ENCODE results near the gene PLXNA2. TPM values are rescaled to one million over a fixed set of nuclear protein-coding genes. Genes with fewer than 3 reads are reported as not detected.

The PLXNA2 gene
- total and polyA plus RNA-seq, 2 donors, result 1.9 to 5.6 TPM

- H3K9me3 ChIP-seq (ENCODE audit: control insufficient read depth in 2 of 2, insufficient read depth in 1 of 2, low read length in 1 of 2), result no peaks in the 10 kb centered on the region
- H3K4me3 ChIP-seq (ENCODE audit: low read length in 2 of 2), result no peak overlapping the region
- no peaks in the 10 kb centered on the region for H3K27me3 ChIP-seq (ENCODE audit: control insufficient read depth in 2 of 2, insufficient read depth in 1 of 2, low read length in 1 of 2)
- H3K4me1 ChIP-seq (ENCODE audit: control insufficient read depth in 2 of 2, insufficient read depth in 2 of 2, low read length in 2 of 2), result no peaks in the 10 kb centered on the region
- no peak for DNase-seq (ENCODE audit: low read depth in 6 of 9, low spot score in 9 of 9)
- WGBS, result 93% methylated on average over 3 of the region's 3 CpGs
- no peak overlapping the region for H3K27ac ChIP-seq (ENCODE audit: low read depth in 1 of 2, low read length in 1 of 2)
- H3K36me3 ChIP-seq (ENCODE audit: control insufficient read depth in 2 of 2, insufficient read depth in 2 of 2, low read length in 1 of 2), result no peaks in the 10 kb centered on the region
These were observed 244.8 kb downstream of the PLXNA2 start for GRCh38 chr1:207999274-207999915.

- H3K36me3 ChIP-seq (ENCODE audit: control insufficient read depth in 2 of 2, insufficient read depth in 2 of 2, low read length in 1 of 2), result no peaks in the 10 kb centered on the region
- WGBS, result 98% methylated on average over 2 of the region's 2 CpGs
- DNase-seq (ENCODE audit: low read depth in 6 of 9, low spot score in 9 of 9), result no peak
- no peaks in the 10 kb centered on the region for H3K27me3 ChIP-seq (ENCODE audit: control insufficient read depth in 2 of 2, insufficient read depth in 1 of 2, low read length in 1 of 2)
- no peaks in the 10 kb centered on the region for H3K4me1 ChIP-seq (ENCODE audit: control insufficient read depth in 2 of 2, insufficient read depth in 2 of 2, low read length in 2 of 2)
- no peak overlapping the region for H3K27ac ChIP-seq (ENCODE audit: low read depth in 1 of 2, low read length in 1 of 2)
- H3K4me3 ChIP-seq (ENCODE audit: low read length in 2 of 2), result no peak overlapping the region
- H3K9me3 ChIP-seq (ENCODE audit: control insufficient read depth in 2 of 2, insufficient read depth in 1 of 2, low read length in 1 of 2), result no peaks in the 10 kb centered on the region
These were observed 245.5 kb downstream of the PLXNA2 start for GRCh38 chr1:207998691-207999090.

- 61% methylated on average over 9 of the region's 9 CpGs for WGBS
- H3K27me3 ChIP-seq (ENCODE audit: control insufficient read depth in 2 of 2, insufficient read depth in 1 of 2, low read length in 1 of 2), result no peaks in the 10 kb centered on the region
- no peaks in the 10 kb centered on the region for H3K4me1 ChIP-seq (ENCODE audit: control insufficient read depth in 2 of 2, insufficient read depth in 2 of 2, low read length in 2 of 2)
- DNase-seq (ENCODE audit: low read depth in 6 of 9, low spot score in 9 of 9), result peak in 8 of 9 donors; percentile 39 to 70 (median 48)
- no peaks in the 10 kb centered on the region for H3K9me3 ChIP-seq (ENCODE audit: control insufficient read depth in 2 of 2, insufficient read depth in 1 of 2, low read length in 1 of 2)
- no peaks in the 10 kb centered on the region for H3K36me3 ChIP-seq (ENCODE audit: control insufficient read depth in 2 of 2, insufficient read depth in 2 of 2, low read length in 1 of 2)
- no peak overlapping the region for H3K27ac ChIP-seq (ENCODE audit: low read depth in 1 of 2, low read length in 1 of 2)
- no peak overlapping the region for H3K4me3 ChIP-seq (ENCODE audit: low read length in 2 of 2)
These were observed 246.5 kb downstream of the PLXNA2 start for GRCh38 chr1:207997486-207998268.

GRCh38 chr1:207996636-207997035 lies 247.5 kb downstream of the PLXNA2 start:
- Histone ChIP-seq H3K4me3 (ENCODE audit: low read length in 2 of 2) (no peak overlapping the region), H3K36me3 (ENCODE audit: control insufficient read depth in 2 of 2, insufficient read depth in 2 of 2, low read length in 1 of 2) (no peaks in the 10 kb centered on the region)
- DNase-seq (ENCODE audit: low read depth in 6 of 9, low spot score in 9 of 9), result no peak

GRCh38 chr1:207995576-207995975 lies 248.6 kb downstream of the PLXNA2 start:
- H3K4me1 ChIP-seq (ENCODE audit: control insufficient read depth in 2 of 2, insufficient read depth in 2 of 2, low read length in 2 of 2), result no peaks in the 10 kb centered on the region
- H3K9me3 ChIP-seq (ENCODE audit: control insufficient read depth in 2 of 2, insufficient read depth in 1 of 2, low read length in 1 of 2), result no peaks in the 10 kb centered on the region
- 93% methylated on average over 4 of the region's 4 CpGs for WGBS
- no peak overlapping the region for H3K4me3 ChIP-seq (ENCODE audit: low read length in 2 of 2)
- H3K27ac ChIP-seq (ENCODE audit: low read depth in 1 of 2, low read length in 1 of 2), result no peak overlapping the region
- no peaks in the 10 kb centered on the region for H3K27me3 ChIP-seq (ENCODE audit: control insufficient read depth in 2 of 2, insufficient read depth in 1 of 2, low read length in 1 of 2)
- no peaks in the 10 kb centered on the region for H3K36me3 ChIP-seq (ENCODE audit: control insufficient read depth in 2 of 2, insufficient read depth in 2 of 2, low read length in 1 of 2)
- DNase-seq (ENCODE audit: low read depth in 6 of 9, low spot score in 9 of 9), result no peak

More at GRCh38 chr1:207996636-207997035, 247.5 kb downstream of the PLXNA2 start:
- Histone ChIP-seq H3K4me1 (ENCODE audit: control insufficient read depth in 2 of 2, insufficient read depth in 2 of 2, low read length in 2 of 2) (no peaks in the 10 kb centered on the region), H3K27ac (ENCODE audit: low read depth in 1 of 2, low read length in 1 of 2) (no peak overlapping the region), H3K9me3 (ENCODE audit: control insufficient read depth in 2 of 2, insufficient read depth in 1 of 2, low read length in 1 of 2) (no peaks in the 10 kb centered on the region), H3K27me3 (ENCODE audit: control insufficient read depth in 2 of 2, insufficient read depth in 1 of 2, low read length in 1 of 2) (no peaks in the 10 kb centered on the region)

- H3K4me1 ChIP-seq (ENCODE audit: control insufficient read depth in 2 of 2, insufficient read depth in 2 of 2, low read length in 2 of 2), result no peaks in the 10 kb centered on the region
- H3K9me3 ChIP-seq (ENCODE audit: control insufficient read depth in 2 of 2, insufficient read depth in 1 of 2, low read length in 1 of 2), result no peaks in the 10 kb centered on the region
- no peaks in the 10 kb centered on the region for H3K27me3 ChIP-seq (ENCODE audit: control insufficient read depth in 2 of 2, insufficient read depth in 1 of 2, low read length in 1 of 2)
- H3K27ac ChIP-seq (ENCODE audit: low read depth in 1 of 2, low read length in 1 of 2), result no peak overlapping the region
- H3K4me3 ChIP-seq (ENCODE audit: low read length in 2 of 2), result no peak overlapping the region
- 95% methylated on average over 5 of the region's 5 CpGs for WGBS
- peak in 4 of 9 donors; percentile 16 to 37 (median 28) for DNase-seq (ENCODE audit: low read depth in 6 of 9, low spot score in 9 of 9)
- H3K36me3 ChIP-seq (ENCODE audit: control insufficient read depth in 2 of 2, insufficient read depth in 2 of 2, low read length in 1 of 2), result no peaks in the 10 kb centered on the region
These were observed 250.4 kb downstream of the PLXNA2 start for GRCh38 chr1:207993477-207994445.

DNA sequence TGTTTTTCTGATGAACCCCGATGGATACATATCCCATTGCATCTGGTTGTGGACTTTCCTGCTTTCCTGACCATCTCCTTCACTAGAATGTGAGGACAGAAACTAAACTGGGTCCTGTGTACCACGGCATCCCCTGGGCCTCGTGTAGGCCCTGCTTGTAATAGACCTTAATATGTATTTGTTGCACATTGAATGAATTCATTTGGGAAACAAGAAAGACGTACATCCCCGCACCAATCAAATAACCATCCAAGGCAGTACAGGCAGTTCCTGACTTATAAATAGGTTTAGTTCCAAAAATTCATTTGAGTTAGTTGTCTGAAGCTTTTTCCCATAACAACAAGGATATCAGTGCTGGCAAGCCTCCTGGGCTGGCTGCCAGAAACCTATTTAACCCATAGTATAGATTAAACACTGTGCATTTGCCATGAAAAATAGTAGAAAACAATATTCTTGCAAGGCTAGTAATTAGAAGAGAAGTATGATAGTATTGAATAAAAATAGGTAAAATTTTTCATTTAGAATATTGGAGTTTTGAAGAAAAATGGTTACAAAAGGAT lies 251.4 kb downstream of the PLXNA2 start:
- no peak overlapping the region for H3K4me3 ChIP-seq (ENCODE audit: low read length in 2 of 2)
- no peaks in the 10 kb centered on the region for H3K4me1 ChIP-seq (ENCODE audit: control insufficient read depth in 2 of 2, insufficient read depth in 2 of 2, low read length in 2 of 2)
- H3K27me3 ChIP-seq (ENCODE audit: control insufficient read depth in 2 of 2, insufficient read depth in 1 of 2, low read length in 1 of 2), result no peaks in the 10 kb centered on the region
- H3K9me3 ChIP-seq (ENCODE audit: control insufficient read depth in 2 of 2, insufficient read depth in 1 of 2, low read length in 1 of 2), result no peaks in the 10 kb centered on the region
- DNase-seq (ENCODE audit: low read depth in 6 of 9, low spot score in 9 of 9), result no peak
- WGBS, result 96% methylated on average over 5 of the region's 5 CpGs
- no peaks in the 10 kb centered on the region for H3K36me3 ChIP-seq (ENCODE audit: control insufficient read depth in 2 of 2, insufficient read depth in 2 of 2, low read length in 1 of 2)
- H3K27ac ChIP-seq (ENCODE audit: low read depth in 1 of 2, low read length in 1 of 2), result no peak overlapping the region

- H3K4me1 ChIP-seq (ENCODE audit: control insufficient read depth in 2 of 2, insufficient read depth in 2 of 2, low read length in 2 of 2), result no peaks in the 10 kb centered on the region
- no peak overlapping the region for H3K27ac ChIP-seq (ENCODE audit: low read depth in 1 of 2, low read length in 1 of 2)
- no peak overlapping the region for H3K4me3 ChIP-seq (ENCODE audit: low read length in 2 of 2)
- DNase-seq (ENCODE audit: low read depth in 6 of 9, low spot score in 9 of 9), result no peak
- no peaks in the 10 kb centered on the region for H3K27me3 ChIP-seq (ENCODE audit: control insufficient read depth in 2 of 2, insufficient read depth in 1 of 2, low read length in 1 of 2)
- no peaks in the 10 kb centered on the region for H3K36me3 ChIP-seq (ENCODE audit: control insufficient read depth in 2 of 2, insufficient read depth in 2 of 2, low read length in 1 of 2)
- H3K9me3 ChIP-seq (ENCODE audit: control insufficient read depth in 2 of 2, insufficient read depth in 1 of 2, low read length in 1 of 2), result no peaks in the 10 kb centered on the region
- WGBS, result 92% methylated on average over 5 of the region's 5 CpGs
These were observed 252.6 kb downstream of the PLXNA2 start for GRCh38 chr1:207991583-207992026.
